GM19193 (cell line): Measurements from ENCODE around the gene LCMT2.

Experiments
- POLR2A ChIP-seq: IDR thresholded peaks from 4 replicates; pipeline ENCODE4 v1.6.1; 2011; ENCODE audit not compliant: insufficient read depth, insufficient read length; ENCODE audit errors: extremely low read depth

LCMT2 gene

GRCh38 chr15:43285609-43286037 lies 44.8 kb downstream of the LCMT2 start:
- TF ChIP-seq POLR2A: no peak

GRCh38 chr15:43283526-43283925 lies 46.8 kb downstream of the LCMT2 start:
- no peak for TF ChIP-seq POLR2A

DNA sequence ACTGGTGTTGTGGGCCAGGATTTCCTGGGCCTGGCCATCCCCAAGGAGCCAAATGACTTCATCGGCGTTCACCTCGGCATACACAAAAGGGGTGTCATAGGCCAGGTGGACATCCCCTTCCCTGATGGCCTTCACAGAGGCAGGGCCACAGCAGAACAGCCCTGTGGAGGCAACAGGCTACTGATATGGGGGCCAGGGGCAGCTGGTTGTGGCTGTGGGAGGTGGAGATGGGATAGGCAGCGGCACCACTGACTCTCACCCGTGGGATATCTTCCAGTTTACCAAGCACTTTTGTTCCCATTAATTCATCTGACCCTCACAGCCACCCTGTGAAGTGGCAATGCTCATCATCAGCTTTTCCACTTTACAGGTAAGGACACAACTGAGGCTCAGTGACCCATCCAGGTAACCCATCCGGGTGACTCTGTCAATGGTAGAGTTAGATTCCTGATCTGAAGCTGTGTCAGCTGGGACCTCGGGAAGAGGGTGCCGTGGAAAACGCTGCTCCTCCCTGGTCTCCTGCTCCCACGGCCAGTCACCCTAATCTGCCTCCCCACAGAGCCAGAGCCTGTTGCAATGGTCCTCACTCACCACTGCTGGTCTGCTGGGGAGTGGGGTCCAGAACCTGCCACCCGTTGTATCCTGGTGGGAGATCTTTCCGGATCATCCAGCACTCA lies 48.3 kb downstream of the LCMT2 start:
- TF ChIP-seq POLR2A: no peak

- TF ChIP-seq POLR2A: no peak
These were observed 49.4 kb downstream of the LCMT2 start for GRCh38 chr15:43280996-43281395.

- TF ChIP-seq POLR2A: no peak
These were observed 50.9 kb downstream of the LCMT2 start for GRCh38 chr15:43279496-43279895.

DNA sequence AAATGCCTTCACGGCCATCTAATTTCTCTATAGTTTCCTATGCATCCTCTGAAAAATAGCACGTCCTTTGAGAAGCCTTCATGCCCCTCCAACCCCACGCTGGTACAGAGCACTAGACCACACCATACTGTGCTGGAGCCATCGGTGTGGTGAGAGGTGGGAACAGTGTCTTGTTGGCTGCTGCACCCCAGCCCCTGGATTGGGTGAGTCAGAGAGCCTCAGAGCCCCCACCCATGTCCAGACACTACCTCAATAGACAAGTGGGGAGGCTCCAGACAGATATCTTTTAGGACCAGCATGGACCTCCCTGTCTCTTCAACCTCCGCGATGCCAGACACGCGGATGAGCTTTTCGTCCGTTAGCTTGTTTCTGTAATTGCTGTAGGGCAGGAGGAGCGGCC lies 51.5 kb downstream of the LCMT2 start:
- TF ChIP-seq POLR2A: no peak

- TF ChIP-seq POLR2A: no peak
These were observed 52.5 kb downstream of the LCMT2 start for GRCh38 chr15:43277901-43278300.

- TF ChIP-seq POLR2A: no peak
These were observed 53.0 kb downstream of the LCMT2 start for GRCh38 chr15:43277231-43277823.

DNA sequence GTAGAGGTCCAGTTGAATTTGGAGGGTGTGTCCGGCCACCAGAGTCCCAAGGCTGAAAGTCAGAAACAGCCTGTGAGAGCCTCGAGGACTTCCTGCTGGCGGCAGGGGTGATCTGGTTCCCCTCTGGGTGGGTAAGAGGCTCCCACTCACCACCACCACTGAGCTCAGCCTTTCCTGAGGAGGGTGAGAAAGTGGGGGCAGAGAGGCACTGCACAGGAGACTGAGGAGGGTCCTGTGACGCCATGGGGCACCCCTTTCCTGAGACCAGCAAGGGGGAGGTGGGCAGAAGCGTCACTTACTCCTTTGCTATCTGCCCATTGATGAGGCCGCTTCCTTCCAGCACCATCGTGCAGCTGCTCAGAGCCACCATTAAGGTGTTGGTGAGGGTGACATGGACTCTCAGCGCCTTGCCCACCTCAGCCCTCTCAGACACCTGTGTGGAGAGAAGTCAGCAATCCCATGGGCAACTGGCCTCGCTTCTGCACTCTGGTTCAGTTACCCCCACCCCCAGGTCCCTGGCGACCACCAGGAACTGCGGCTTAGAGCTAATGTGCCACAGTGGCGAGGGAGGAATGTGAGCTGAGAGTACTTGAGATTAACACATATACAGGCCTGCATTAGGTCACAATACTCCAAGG lies 53.7 kb downstream of the LCMT2 start:
- no peak for TF ChIP-seq POLR2A

DNA sequence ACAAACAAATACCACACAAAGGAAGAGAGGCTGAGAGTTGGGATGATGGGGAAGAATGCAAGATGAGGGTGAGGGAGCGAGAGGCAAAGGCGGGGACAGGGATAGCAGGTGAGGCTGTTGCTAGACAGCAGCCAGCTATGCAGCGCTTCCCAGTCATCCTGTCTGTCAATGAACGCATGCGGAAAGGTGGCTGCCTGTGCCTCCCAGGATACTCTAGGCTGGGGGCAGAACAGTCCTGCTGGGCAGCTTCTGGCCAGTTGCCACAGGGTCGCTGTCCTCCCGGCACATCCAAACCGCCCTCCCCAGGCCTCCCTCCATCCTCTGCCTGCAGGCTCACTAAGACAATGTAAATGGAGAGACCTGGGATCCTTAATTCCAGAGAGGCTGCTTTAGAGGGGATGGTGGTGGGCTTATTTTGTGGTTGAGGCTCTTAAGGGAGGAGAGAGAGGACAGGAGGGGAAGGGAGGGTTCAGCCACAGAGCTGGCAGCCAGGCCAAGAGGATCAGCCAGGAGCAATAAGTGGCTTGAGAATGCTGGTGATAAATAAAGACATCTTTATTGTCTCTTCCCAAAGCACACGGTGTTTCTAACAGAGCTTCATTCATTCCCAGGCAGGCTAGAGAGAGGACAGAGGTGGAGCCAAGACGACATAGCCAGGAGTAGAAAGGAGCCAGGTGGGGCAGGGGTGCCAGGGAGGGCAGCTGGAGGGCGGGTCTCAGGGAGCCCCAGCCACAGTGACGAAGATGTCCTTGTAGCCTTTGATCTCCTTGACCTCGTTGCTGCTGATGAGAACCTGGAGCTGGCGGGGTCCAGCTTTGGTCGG lies 54.4 kb downstream of the LCMT2 start:
- TF ChIP-seq POLR2A: no peak

- no peak for TF ChIP-seq POLR2A
These were observed 56.2 kb downstream of the LCMT2 start for GRCh38 chr15:43274136-43274535.
